ENCODE results near the gene PTPN12. TPM values are rescaled to one million over a fixed set of nuclear protein-coding genes. Genes with fewer than 3 reads are reported as not detected.

Gene PTPN12
- 100 to 1,000 TPM in 6 of 7 donors, 10 to 100 TPM in 1; 78.9 to 183 (median 135) TPM for total RNA-seq
- 10 to 100 TPM; 32.1 to 53.5 (median 36.6) TPM for polyA plus RNA-seq
- long read RNA-seq, donor 1, transcript PTPN12-201 (18 exons, 3,406 nt), result major isoform, 5 of 53 reads
- long read RNA-seq, donor 1, partial matches to known transcripts, result 44 of 53 reads
- long read RNA-seq, donor 1, other reads (novel, unspliced or antisense), result 0 of 53 reads
- long read RNA-seq, donor 2, partial matches to known transcripts, result 33 of 35 reads
- long read RNA-seq, donor 2, other reads (novel, unspliced or antisense), result 0 of 35 reads

DNA sequence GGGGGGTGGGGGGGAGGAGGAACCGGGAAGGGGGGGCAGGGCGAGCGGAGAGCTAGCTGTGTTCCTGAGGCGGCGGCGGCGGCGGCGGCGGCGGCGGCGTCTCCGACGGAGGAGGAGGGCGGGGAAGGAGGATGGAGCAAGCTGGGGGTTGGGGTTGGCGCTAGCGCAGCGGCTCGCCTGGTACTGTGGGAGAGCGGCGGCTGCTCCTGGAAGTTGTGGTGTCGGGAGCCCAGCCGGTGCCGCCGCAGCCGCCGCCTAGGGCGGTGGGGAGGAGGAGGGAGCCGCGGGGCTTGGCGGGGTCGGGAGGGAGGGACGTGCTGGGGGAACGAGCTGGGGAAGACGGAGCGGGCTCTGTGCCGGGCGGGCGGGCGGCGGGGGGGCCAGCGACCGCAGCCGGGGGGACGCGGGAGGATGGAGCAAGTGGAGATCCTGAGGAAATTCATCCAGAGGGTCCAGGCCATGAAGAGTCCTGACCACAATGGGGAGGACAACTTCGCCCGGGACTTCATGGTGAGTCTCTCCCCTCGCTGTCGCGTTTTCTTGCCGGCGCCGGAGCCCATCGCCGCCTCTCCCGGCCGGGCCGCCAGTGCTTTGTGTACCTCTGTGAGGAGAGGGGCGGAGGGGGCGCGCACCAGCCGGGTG lies at the start of gene PTPN12:
PTPN12 (plus strand) TSS at position 160 of the 642 bp plus-strand sequence; CDS start at position 412, 252 bp downstream.
- peaks cover 12 to 65% (median 47%) of the 10 kb centered on the region in 6 donors for H3K4me1 ChIP-seq
- peak within 1 kb of the TSS; percentile 66 to 97 (median 88) for H3K4me3 ChIP-seq
- H3K27ac ChIP-seq, result peak within 1 kb of the TSS; percentile 85 to 99 (median 96)
- no peaks in the 10 kb centered on the region for H3K36me3 ChIP-seq
- no peaks in the 10 kb centered on the region for H3K9me3 ChIP-seq
- no peaks in the 10 kb centered on the region for H3K27me3 ChIP-seq (replicated peaks in 1 of 7)
- DNase-seq, result peak; percentile 92
- intact Hi-C loops (cut with DNase I; ENCODE audit: low total_unique reads), result no loop called here
- WGBS, 5 donors, result 0 to 1% (median 1%) methylated on average over 38 to 62 of the region's 64 CpGs
- TF ChIP-seq POLR2AphosphoS5 (IDR thresholded peaks at IDR 0.05) (peak in 1 of 3 donors; percentile 56), POLR2A (IDR thresholded peaks at IDR 0.05) (no peak)
- TF ChIP-seq, protein P1, sequence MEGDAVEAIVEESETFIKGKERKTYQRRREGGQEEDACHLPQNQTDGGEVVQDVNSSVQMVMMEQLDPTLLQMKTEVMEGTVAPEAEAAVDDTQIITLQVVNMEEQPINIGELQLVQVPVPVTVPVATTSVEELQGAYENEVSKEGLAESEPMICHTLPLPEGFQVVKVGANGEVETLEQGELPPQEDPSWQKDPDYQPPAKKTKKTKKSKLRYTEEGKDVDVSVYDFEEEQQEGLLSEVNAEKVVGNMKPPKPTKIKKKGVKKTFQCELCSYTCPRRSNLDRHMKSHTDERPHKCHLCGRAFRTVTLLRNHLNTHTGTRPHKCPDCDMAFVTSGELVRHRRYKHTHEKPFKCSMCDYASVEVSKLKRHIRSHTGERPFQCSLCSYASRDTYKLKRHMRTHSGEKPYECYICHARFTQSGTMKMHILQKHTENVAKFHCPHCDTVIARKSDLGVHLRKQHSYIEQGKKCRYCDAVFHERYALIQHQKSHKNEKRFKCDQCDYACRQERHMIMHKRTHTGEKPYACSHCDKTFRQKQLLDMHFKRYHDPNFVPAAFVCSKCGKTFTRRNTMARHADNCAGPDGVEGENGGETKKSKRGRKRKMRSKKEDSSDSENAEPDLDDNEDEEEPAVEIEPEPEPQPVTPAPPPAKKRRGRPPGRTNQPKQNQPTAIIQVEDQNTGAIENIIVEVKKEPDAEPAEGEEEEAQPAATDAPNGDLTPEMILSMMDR (IDR thresholded peaks at IDR 0.05 in 8 of 11, conservative IDR thresholded peaks at IDR 0.05 in 3 of 11), result no peak

DNA sequence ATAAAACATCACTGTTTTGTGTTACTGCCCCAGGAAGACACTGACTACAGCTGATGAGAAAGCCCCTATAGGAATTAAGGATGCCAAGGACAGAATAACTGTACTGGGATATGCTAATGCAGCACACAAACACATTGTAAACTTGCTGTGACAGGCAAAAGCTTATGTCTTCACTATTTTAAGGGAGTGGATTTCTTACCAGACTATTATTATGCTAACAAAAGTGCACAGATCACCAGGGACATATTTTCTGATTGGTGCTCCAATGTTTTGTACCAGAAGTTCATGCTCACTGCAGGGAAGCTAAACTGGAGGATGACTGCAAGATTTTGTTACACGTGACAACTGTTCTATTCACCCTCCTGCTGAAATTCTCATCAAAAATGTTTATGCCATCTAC lies 48.1 kb upstream of the PTPN12 start:
- no peak overlapping the region for H3K27ac ChIP-seq
- H3K4me3 ChIP-seq, result no peak overlapping the region
- intact Hi-C loops (cut with DNase I; ENCODE audit: low total_unique reads), result no loop called here
- H3K4me1 ChIP-seq, result no peaks in the 10 kb centered on the region
- no peak for DNase-seq
- no peak for TF ChIP-seq POLR2AphosphoS5 (IDR thresholded peaks at IDR 0.05)
- no peak for TF ChIP-seq POLR2A (IDR thresholded peaks at IDR 0.05)
- TF ChIP-seq, protein P1 (IDR thresholded peaks at IDR 0.05 in 8 of 11, conservative IDR thresholded peaks at IDR 0.05 in 3 of 11), result no peak
- H3K36me3 ChIP-seq, result no peaks in the 10 kb centered on the region
- no peaks in the 10 kb centered on the region for H3K27me3 ChIP-seq (replicated peaks in 1 of 7)
- 87 to 100% (median 93%) methylated on average over 1 of the region's 1 CpG for WGBS, 5 donors
- H3K9me3 ChIP-seq, result peaks cover 0 to 10% (median 5%) of the 10 kb centered on the region in 8 donors

DNA sequence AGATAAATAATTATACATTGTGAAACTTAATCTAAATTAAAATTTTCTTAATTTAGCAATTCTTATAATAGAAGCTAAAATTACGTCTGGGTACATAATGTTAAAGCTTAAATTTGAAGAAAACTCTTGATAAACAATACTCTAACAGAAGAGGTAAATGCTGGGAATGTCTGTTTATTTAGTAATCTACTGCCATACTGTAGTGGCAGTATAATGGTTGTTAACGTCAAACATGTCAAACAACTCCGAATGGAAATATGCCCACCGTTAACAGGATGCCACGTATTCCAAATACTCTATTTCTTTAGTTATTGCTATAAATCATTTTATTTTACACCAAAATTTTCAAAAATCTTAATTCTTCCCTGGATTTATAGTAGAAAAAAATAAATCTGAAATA lies 40.0 kb upstream of the PTPN12 start:
- no peak for DNase-seq

More for the DNA sequence above, 40.0 kb upstream of the PTPN12 start:
- Histone ChIP-seq H3K4me1 (peaks cover 0 to 13% (median 3%) of the 10 kb centered on the region in 6 donors), H3K27me3 (replicated peaks in 1 of 7) (no peaks in the 10 kb centered on the region), H3K36me3 (no peaks in the 10 kb centered on the region), H3K9me3 (peaks cover 0 to 20% (median 15%) of the 10 kb centered on the region in 8 donors), H3K4me3 (no peak overlapping the region), H3K27ac (no peak overlapping the region)
- TF ChIP-seq, protein P1 (IDR thresholded peaks at IDR 0.05 in 8 of 11, conservative IDR thresholded peaks at IDR 0.05 in 3 of 11), result no peak
- TF ChIP-seq POLR2AphosphoS5 (IDR thresholded peaks at IDR 0.05) (no peak), POLR2A (IDR thresholded peaks at IDR 0.05) (no peak)
- intact Hi-C loops (cut with DNase I; ENCODE audit: low total_unique reads), result no loop called here
- WGBS, 5 donors, result 92 to 96% (median 94%) methylated on average over 5 of the region's 5 CpGs
